Limb (tissue), 2 donors: ENCODE results near the gene LRFN4.

Source experiments
- DNase-seq, 2 donors: peaks; one replicate each; pipeline ENCODE4 v3.0.0-alpha.2; 2016; ENCODE audit errors: extremely low spot score in 2 of 2

The LRFN4 gene

DNA sequence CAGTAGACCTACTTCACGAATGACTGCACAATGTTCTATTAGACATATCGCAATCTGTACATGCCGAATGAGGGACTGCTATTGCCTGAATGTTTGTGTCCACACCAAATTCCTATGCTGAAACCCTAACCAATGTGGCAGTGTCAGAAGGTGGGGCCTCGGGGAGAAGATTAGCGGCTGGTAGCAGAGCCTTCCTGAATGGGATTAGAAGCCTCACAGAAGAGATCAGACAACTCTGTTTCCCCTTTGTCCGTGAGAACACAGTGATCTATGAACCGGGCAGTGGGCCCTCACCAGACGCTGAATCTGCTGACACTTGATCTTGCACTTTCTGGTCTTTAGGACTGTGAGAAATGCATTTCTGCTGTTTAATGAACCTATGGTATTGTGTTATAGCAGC lies 33.1 kb downstream of the LRFN4 start:
- DNase-seq = no peak

DNA sequence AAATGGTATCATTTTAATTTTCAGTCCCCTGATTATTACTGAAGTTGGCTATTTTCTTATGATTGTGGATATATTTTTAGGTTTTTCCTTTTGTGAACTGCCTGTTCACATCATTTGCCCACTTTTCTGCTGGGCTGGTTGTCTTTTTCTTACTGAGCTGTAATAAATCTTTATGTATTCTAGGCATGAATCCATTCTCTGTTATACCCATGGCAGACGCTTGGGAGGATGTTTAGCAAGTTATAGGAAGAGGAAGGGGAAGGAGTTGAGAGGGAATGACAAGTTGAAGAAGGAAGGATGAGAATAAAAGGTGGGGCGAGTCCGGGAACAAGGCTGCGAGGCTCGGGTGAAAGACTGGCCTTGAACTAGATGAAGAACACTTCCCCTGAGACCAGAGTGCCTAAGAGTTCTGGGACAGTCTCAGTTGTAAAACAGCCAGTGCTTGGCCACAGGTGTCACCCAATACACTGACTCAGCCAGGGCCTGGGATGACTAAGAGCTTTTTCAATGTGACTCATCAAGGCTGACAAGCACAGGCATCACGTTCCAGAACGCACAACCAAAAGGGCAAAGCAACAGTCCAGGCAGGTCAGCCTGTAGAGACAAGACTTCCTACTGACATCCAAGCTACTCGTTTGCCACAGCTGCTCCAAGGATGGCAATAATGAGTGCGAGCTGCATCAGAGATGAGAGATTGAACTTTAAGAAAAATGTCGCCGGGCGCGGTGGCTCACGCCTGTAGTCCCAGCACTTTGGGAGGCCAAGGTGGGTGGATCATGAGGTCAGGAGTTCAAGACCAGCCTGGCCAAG lies 35.2 kb downstream of the LRFN4 start:
- no peak for DNase-seq

DNA sequence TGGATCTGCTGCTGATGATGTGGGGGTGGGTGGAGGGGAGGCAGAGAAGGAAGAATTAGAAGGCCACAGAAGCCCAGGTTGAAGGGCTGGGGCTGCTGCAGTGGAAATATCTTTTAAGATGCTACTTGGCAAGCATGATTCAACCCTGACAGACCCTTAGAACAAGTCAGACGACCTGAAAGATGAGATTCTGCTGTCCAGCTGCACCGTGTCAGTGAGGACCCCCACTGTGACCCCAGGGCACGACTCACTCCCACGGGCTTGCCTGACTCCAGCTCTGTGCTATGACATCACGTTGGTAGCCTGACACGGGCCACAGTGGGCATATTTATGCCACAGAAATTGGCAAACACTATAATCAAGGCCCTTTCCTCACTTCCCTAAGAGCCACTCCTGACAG lies 36.0 kb downstream of the LRFN4 start:
- DNase-seq = no peak

DNA sequence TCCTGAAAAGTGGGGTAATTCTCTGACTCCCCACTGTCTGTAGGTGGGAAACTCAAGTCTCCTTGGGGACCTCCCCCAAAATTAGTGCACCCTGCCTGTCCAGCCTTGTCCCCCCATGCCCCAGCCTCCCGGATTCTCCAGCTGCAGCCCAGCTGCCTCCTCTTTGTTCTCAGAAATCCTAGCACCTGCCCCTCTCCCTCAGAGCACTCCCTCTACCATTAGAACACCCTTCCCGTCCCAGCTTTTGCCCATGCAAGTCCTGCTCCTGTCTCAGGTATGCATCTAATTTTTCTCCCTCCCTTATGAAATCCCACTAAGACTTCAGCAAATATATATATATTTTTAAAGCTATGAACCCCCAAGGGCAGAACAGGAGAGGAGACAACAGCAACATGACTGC lies 37.3 kb downstream of the LRFN4 start:
- DNase-seq = no peak

DNA sequence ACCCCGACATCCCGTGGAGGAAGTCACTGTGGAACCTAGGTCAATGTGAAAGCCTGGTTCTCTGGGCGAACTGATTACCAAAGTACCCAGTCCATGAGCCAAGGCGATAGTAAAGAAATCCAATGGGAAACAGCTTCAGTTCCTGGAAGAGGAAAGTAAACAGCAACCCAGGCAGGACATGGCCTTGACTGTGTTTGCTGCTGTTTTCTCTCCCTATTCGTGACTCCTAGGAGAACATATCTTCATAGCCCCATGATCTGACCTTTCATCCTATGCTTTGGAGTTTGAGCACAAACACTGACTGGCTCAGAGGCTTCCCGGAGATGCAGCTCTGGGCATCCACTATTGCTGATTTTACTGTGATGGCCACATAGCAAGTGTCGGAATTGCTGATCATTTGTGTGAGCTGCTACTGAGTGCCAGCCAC lies 45.1 kb downstream of the LRFN4 start:
- no peak for DNase-seq

DNA sequence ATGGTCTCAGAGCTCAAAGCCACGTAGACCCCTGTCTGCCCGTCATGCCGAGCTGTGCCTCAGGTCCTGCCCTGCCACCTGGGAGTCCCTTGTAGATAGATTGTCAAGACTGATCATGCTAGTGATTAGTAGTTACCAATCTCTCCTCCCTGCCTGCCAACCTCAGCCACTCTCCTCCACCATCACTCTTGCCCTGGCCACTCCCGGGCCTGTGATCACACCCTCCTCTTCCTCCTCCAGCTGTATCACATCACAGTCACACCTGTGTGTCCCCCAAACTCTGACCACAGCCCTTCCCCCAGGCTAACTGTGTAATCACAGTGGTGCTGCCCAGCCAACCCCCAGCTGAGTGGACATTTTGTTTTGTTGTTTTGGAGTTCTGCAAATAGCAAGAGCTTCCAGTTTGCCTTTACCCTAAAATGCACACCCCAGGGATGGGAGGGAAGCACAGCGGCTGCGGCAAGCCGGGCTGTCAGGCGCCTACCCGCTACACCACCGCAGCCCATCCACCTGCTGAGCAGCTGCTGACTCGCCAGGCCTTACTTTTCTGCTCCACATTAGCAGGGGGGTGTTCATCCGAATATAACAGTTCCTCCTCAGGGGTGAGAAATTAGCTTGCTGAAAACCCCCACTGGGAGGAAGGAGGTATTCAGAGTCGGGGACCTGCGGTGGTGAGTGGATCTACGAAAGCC lies 45.8 kb downstream of the LRFN4 start:
- no peak for DNase-seq

DNA sequence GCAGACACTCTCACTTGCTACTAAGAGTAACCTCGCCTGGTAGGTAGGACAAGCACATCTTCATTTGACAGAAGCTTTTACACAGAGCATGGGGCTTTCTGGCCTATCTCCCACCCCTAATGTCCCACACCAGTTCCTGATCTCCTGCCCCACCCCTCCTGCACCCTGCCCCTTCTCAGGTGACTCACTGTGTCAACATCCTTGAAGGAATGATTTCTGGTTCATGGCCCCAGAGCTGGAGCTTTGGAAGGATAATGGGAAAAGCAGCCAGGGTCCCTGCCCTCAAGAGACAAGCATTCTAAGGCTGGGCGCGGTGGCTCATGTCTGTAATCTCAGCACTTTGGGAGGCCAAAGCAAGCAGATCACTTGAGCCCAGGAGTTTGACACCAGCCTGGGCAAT lies 47.2 kb downstream of the LRFN4 start:
- no peak for DNase-seq

DNA sequence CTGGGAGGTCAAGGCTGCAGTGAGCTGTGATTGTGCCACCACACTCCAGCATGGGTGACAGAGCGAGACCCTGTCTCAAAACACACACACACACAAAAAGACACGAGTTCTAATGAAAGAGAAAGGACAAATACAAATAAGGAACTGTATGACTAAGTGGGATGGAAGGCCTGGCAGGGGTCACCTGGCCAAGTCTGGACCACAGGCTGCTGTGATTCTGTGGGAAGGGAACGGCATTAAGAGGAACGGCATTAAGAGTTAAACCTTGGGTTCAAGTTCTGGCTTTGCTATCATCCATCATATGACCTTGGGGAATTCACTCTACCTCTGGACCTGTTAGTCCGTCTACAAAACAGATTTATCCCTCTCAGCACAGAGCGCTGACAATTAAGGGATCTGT lies 47.7 kb downstream of the LRFN4 start:
- DNase-seq = no peak

DNA sequence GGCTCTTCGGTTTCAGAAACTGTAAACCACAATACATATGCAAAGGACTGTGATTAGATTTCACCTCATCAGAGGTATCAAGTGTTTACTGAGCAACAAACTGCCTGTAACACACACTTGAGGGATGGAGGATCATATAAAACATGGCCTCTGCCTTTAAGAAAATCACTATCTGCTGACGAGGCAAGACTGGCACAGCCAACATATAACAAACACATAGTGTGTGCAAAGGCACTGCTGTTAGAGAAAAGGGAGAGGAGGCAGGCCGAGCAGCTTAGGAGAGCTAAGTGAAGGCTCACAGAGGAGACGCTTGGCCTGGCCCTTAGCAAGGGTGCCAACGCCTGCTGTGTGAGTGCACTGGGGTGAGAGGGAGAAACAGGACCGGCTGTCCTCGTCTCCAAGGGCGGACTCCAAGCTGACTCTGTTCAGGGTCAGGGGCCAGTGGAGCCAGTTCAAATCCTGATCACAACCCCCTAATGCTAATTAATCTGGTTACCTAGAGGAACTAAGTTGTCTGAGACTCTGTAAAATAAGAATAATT lies 48.2 kb downstream of the LRFN4 start:
- no peak for DNase-seq

DNA sequence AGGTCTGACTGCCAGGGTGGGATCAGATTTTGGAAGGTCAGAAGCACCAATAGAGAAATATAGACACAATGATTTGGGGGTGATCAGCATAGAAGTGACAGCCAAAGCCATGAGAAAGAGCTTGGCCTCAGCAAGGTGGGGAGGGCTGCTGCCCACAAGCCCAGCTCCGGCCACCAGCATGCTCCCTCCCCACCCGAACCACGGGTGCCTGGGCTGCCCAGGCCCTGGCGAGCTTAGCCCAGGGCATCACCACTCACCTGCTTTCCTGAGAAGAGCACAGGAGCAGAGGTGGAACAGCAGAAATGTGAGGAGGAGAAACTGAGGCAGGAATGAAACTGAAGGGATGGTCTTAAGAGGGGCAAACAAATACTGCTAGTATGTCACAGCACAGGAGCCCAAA lies 48.8 kb downstream of the LRFN4 start:
- no peak for DNase-seq

DNA sequence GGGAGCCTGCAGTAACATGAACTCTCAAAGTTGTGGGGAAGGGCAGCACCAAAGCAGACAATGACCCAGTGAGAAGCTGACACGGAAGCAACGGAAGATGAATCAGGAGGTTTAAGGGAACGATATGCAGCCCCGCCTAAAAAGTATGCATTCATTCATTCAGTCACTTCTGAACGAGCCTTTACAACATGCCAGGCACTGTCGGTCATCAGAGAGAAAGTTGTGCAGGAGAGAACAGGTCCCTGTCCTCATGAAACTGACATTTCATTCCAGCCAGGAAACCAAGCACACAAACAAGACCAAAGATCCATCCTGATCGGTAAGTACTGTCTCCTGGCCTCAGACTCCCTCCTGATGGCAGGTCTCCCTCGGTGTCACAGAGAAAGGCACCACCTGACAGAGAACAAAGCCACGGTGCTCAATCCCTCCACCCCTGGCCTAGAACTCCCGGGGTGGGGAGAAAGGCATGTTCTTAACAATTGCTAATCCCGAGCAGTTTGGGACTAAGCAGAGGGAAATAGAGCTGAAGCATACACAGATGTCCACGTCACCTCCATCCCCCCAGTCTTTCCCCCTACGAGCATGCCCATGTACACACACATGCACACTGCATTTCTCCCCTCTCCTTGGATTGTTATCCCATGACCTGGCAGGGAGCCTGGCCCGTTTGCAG lies 49.3 kb downstream of the LRFN4 start:
- peak in 1 of 2 donors; percentile 26 for DNase-seq

DNA sequence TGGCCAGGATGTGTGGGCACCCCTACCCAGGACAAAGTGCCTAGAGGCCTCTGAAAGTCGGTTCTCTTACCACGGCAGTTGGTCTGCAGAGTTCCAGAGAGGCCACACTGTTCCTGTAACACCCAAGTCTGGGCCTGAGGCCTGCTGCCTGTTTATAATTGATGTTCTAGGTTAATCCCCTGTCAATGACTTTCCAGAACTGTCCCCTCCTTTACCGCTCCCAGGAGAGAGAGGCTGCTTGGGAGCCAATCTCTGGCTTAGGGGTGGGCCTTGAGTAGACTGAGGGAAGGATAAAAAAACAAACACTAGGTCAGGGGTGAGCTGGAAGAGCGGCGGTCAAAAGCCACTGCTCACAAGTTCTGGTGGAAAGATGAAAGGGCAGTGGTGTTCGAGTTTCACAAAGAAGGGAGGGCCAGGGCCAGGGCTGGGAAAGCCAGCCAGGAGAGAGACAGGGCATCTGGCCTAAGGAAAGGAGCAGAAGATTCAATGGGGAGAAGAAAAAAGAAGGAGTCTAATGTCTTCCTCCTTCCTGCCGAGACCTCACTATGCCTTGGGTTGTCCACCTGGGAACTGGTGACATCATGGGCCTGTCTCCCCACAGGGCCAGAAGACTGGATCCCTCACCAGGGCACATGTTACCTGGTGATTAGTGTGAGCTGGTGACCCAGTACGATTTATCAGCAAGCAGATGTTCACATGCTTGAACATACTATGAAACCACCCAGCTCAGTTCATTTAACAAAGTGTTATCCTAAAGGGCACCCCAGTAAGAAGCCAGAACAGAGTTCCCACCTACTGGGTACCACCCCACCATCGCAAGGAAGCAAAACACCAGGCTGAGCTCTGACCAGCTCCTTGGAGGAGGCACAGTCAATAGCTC lies 51.1 kb downstream of the LRFN4 start:
- DNase-seq = no peak

DNA sequence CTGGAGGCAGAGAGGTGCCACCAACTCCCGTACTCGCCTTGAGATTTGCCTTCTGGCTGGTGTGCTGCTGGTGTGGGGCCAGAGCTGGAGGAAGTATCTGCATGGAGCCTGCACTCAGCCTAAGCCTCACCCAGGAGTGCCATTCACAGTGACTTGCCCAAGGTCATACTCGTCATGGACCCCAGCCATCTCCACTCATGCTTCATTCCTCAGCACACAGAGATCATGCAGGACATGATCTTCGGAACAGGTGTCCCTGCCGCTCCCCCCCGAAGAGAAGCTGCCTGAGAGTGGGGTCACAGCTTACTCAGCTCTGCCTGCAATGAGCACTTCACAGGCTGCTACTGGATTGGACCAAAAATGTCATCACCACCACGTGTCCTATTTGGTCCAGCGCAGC lies 52.3 kb downstream of the LRFN4 start:
- DNase-seq = no peak

DNA sequence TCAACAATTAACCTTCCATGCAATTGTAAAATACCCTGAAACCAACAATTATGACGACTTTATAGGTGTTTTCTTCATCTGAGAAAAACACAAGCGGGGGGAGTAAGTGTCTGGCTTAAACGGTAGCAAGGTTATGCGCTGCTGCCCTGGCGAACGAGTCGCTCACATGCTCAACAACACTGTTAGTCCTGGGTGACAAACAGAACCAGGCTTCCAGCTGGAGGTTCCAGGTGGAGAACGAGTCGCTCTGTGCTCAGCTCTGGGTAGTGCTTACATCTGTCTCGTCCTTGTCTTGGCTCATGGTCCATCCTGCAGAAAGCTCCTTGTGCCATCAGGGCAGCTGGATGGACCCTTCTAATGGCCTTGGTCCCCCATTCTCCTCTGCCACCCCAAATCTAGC lies 53.2 kb downstream of the LRFN4 start:
- DNase-seq = no peak
